H54 (cell line): ENCODE measurements around the gene CINP.

Source experiments
- DNase-seq: peaks from one replicate; pipeline ENCODE4 v3.0.0; 2011; ENCODE audit warnings: low spot score, mixed read lengths; ENCODE audit not compliant: insufficient read length
- FAIRE-seq: peaks from 3 replicates; lab custom pipeline; 2011; peaks lifted over from hg19 to GRCh38; lab: Jason Lieb, UNC
- POLR2A ChIP-seq: IDR thresholded peaks from 2 replicates; pipeline ENCODE4 v1.6.1; 2011; ENCODE audit warnings: low read depth, mild to moderate bottlenecking, low read length

CINP gene

DNA sequence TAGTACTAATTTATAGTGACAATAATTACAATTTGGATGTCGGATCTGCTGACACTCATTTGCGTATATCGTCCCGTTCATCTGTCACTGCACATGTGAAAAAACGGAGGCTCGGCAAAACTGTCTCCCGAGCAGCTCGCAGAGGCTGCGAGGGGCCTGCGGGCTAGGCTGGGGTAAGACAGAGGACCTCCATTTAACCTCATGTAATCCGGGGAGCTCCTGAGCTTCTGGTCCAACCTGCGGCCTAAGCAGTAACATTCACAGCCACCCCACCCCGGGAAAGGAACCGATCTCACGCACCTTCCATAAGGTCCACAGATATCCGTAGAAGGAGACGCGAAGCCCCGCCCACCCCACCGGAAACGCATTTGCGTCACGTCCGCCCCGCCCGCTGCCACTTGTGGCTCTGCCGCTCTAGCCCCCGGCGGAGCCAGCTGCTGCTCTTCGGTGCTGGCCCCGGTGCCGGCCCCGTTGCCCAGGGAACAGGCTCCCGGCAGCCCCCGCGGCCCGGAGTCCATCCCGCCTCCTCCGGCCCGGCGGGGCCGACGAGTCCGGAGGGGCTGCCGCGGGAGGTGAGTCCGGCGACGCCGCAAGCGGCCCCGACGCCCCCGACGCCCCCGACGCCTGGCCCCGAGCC lies at the start of gene CINP, which contains the start of gene TECPR2:
Gene CINP, minus strand, starts transcription at position 346 of the 637 bp plus-strand sequence. Its CDS starts 39 bp downstream, at position 307.
Gene TECPR2, plus strand, starts transcription at position 397 of the 637 bp plus-strand sequence. CDS start 13,781 bp downstream, outside the sequence.
- TF ChIP-seq POLR2A, result peak; percentile 53
- FAIRE-seq (peak; percentile 94), DNase-seq (peak; percentile 96)

DNA sequence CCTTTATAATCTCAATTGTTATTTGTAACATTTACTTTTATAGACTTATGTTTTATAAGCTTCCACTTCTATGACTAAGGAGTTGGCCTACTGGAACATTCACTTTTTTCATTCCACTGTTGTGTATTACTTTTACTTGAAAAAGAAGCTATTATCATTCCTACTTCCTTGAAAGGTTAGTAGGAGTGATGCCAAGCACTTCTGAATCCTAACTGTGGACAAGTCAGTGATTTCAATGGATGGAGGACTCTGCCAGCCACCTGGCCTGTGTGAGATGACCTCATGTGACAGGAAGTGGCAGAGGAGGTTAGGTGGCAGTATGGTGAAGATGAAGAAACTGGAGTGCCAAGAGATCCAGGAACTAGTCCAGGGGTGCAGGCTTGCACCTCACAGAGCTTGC lies 46.0 kb upstream of the CINP start:
- FAIRE-seq (peak; percentile 33), DNase-seq (no peak)
- TF ChIP-seq POLR2A, result no peak

DNA sequence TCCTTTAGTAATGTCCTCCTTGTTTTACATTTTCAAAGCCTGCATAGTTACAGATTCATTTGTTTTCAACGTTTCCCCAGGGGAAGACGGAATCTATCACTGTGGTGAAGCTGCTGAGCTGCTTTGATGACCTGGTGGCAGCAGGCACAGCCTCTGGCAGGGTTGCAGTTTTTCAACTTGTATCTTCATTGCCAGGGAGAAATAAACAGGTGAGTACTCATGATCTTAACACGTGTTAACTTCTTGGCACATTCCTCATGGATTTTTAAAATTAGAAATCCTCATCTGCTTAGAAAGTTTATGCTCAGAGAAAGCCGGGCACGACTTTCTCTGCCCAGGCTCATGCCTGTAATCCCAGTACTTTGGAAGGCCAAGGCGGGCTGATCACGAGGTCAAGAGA lies 44.6 kb upstream of the CINP start:
- no peak for DNase-seq
- FAIRE-seq, result no peak
- no peak for TF ChIP-seq POLR2A

DNA sequence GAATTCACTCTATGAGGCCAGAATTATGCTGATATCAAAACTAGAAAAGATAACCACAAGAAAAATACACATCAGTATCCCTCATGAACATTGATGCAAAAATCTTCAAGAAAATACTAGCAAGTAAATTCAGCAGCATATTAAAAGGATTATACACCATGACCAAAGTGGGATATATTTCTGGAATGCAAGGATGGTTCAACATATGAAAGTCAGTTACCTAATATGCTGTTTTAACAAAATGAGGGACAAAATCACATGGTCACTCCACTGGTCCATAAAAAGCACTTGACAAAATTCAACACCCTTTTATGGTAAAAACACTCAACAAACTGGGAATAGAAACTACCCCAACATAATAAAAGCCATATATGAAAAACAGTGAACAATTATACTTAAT lies 40.3 kb upstream of the CINP start:
- no peak for DNase-seq
- TF ChIP-seq POLR2A, result no peak
- no peak for FAIRE-seq

DNA sequence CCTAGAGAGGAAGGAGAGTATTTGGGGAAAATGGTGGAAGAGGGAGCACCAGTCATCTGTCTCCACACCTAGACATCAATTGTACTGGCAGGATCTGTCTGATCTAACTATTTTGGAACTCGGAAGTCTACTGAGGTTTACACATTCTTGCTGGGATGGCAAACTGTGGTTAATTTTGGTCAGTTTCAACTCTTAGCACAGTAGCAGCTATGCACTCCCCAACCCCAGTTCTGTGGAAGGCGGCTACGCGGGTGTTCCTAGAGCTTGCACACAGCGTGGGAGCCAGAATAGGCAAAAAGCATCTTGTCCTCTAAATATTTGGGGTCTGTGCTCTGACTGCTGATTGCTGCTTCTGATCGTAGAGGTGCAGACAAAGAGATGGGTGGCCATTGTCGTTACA lies 33.8 kb upstream of the CINP start:
- FAIRE-seq (no peak), DNase-seq (no peak)
- TF ChIP-seq POLR2A, result no peak

DNA sequence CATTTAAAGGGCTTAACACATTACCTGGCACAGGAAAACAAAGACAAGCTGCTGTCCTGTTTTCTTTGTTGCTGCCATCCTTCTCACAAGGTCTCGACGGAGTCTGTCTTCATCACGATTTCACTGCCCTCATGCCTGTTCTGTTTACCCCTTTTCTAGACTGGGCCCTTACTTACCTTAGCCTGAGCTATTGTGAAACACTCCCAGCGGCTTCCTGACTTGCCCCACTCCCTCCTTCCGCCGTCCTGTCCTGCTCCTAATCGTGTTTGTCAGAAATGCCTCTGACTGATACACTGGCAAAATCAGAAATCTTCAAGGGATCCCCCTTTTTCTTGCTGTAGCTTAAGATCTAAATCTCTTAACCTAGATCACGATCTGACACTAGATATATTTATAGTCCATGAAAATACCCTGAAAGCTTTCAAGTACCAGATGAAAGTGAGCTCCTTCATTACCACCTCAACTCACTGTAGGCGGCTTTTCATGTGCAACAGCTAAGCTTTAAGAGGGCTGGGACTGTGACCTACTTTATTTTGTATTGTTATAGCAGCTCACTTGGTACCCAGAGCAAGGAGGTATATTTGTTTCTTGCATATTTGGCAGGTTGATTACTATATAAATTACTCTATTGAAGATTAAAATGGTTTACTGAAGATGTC lies 32.2 kb upstream of the CINP start:
- FAIRE-seq, result no peak
- no peak for TF ChIP-seq POLR2A
- DNase-seq, result no peak

DNA sequence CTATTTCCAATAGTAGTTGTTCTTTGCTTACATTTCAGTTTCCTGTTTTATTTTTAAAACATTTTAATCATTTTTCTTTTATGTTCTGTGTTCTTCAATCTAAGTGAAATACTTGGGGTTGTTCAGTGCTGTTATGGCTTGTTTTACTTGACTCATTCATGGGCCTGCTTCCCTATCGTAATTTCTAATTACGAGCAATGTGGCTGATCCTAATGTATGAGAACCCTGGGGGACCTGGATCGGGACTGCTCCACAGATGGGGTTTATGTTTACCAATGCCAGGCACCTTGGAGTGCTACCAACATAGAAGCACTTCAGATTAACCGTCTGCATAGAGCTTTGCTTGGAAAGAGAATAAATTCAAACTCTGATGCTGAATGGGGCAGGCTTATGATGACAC lies 29.8 kb upstream of the CINP start:
- no peak for FAIRE-seq
- no peak for DNase-seq
- TF ChIP-seq POLR2A, result no peak

DNA sequence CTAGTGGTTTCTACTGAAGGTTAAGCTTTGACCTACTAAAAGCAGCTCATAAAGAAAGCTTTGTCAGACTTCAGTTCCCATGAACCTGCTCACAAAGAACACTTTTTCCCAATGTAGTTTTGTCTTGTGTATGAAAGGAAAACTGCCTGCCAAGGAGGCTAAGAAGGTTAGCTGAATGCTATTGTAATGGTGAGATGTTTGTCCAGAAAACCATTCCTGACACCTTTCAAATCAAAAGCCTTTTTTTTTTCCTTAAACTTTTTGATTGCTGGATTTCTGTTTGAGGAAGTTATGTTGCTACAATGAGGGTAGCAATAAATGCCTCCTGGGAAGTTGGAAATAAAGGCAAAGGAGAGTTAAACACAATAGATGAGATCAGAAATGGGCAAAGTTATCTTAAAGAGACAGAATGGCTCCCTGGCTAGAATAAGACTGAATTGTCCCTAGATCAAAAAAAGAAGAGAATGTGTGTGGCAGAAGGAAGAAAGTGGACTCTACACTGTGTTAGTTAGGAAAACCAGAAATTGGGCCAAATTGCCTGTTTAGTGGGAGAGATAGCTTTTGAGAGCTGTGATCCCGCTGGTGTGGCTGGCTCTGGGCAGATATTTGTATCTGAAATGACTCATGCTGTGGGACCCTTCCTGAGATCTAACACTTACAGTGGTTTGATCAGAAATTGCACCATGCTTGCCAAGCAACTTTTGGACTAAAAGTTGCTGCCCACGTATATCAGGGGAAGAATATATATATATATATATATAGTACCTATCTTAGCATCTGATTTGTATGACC lies 27.6 kb upstream of the CINP start:
- no peak for TF ChIP-seq POLR2A
- no peak for DNase-seq
- FAIRE-seq, result peak; percentile 50

DNA sequence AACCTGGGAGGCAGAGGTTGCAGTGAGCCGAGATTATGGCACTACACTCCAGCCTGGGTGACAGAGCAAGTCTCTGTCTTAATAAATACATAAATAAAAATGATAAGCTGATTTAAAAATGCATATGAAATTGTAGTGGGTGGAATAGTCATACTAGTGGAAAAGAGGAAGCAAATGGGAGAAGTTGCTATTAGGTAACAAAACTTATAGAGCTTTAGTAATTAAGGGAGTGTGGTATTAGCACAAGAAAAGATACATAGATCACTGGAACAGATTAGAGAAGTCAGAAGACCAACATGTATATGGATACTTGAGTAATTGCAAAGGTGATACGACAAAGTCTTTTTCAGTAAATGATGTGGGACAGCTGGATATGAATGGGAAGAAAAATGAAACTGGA lies 26.6 kb upstream of the CINP start:
- DNase-seq (no peak), FAIRE-seq (no peak)
- no peak for TF ChIP-seq POLR2A

DNA sequence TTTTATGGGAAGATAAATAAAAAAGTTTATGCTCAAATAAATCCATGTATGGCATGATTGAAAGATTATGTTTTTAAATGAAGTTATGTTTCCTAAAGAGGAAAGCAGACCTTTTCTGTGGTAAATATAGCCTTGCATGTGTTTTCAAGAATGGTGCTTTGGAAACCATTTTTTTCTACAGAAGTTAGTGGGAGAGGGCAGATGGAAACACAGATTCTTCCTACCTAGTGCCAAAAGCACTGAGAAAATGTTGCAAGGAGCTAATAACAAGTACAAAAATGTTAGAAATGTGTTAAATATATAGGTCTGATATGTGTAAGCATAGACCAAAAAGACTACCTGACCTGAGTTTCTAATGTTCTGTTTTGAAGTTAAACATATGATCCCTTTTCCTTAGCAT lies 24.4 kb upstream of the CINP start:
- TF ChIP-seq POLR2A, result no peak
- DNase-seq, result no peak
- FAIRE-seq, result no peak

DNA sequence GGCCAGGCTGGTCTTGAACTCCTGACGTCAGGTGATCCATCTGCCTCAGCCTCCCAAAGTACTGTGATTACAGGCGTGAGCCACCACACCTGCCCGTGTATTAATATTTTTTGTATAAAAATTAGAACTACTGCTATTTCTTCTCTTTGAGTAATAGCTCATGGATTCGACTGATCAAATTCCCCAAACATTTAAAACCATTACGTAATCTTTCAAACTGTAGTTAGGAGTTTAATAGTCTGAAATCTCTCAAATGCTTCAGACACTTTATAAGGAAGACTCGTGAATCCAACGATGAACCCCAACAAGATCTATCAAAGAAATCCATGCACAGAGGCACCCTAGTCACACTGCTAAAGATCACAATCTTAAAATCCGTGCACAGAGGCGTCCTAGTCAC lies 16.1 kb upstream of the CINP start:
- TF ChIP-seq POLR2A, result no peak
- FAIRE-seq (no peak), DNase-seq (no peak)

DNA sequence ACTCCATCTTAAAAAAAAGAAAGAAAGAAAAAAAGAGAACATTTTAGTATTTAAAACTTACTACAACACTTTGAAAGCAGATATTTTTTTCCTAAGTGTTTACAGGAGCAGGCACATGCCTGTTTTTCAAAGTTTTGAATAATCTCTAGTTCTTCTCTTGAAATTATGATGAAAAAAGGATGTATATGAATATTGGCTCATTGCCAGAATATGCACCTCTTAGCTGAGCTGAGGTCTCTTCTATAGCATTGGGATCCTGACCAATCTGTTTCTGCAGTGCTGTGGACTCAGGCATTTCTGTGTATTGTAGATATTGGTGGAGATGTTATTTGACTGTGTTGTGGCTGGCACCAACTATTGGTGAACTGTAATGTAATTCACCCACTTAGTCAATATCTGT lies 15.0 kb upstream of the CINP start:
- peak; percentile 83 for FAIRE-seq
- DNase-seq, result no peak
- no peak for TF ChIP-seq POLR2A

DNA sequence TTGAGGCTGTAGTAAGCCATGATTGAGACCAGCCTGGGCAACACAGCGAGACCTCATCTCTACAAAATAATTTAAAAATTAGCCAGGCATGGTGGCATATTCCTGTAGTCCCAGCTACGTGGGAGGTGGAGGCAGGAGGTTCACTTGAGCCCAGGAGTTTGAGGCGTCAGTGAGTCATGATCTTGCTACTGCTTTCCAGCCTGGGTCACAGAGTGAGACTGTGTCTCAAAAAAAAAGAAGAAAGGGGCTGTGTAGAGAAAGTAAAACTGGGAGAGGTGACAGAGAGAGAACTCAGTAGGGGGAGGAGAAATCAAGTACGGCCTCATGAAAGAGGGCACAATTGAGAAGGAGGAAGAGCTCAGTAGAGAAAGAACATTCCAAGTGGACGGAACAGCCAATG lies 12.4 kb upstream of the CINP start:
- no peak for TF ChIP-seq POLR2A
- DNase-seq, result no peak
- FAIRE-seq, result no peak

DNA sequence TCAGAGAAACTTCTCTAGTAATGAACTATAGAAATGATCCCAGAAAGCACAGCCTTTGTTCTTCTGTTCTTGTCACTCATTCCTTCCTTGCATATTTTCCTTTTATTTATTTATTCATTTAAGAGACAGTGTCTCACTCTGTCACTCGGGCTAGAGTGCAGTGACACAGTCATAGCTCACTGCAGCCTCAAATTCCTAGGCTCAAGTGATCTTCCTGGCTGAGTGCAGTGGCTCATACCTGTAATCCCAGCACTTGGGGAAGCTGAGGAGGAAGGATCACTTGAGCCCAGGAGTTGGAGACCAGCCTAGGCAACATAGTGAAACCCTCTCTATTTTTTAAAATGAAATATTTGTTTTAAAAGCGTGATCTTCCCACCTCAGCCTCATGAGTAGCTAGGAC lies 11.6 kb upstream of the CINP start:
- DNase-seq (no peak), FAIRE-seq (no peak)
- no peak for TF ChIP-seq POLR2A

DNA sequence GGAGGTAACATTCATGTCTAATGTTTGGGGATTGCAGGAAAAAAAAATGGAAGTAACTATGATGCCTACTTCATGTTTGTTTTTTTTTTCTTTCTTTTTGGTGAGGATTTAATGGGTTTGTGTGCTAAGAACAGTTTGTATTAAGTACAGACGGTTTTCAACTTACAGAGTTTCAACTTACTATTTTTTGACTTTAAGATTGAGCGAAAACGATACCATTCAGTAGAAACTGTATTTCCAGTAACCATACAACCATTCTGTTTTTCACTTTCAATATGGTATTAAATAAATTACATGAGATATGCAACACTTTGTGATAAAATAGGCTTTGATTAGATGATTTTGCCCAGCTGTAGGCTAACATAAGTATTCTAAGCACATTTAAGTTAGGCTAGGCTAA lies 10.4 kb upstream of the CINP start:
- DNase-seq, result no peak
- no peak for FAIRE-seq

More for the DNA sequence above, 10.4 kb upstream of the CINP start:
- TF ChIP-seq POLR2A, result no peak
